GM23248 (cell line): ENCODE measurements around the gene SIRT1. TPM values are rescaled to one million over a fixed set of nuclear protein-coding genes. Genes with fewer than 3 reads are reported as not detected.

ENCODE experiments used
- DNase-seq: peaks from one replicate; pipeline ENCODE4 v3.0.0-alpha.2; 2015
- H2AFZ ChIP-seq: fragments of 200-600 bp; sonication (generic); 2 replicates; pipeline ENCODE4 v1.6.1; 2016; ENCODE audit warnings: antibody characterized with exemption
- H3F3A ChIP-seq: fragments of 200-600 bp; sonication (generic); 2 replicates; pipeline ENCODE4 v1.6.1; 2016; ENCODE audit warnings: mild to moderate bottlenecking, antibody characterized with exemption, mixed run types; ENCODE audit not compliant: insufficient read depth
- H3K27ac ChIP-seq: fragments of 200-600 bp; sonication (generic); 2 replicates; pipeline ENCODE4 v1.5.1; 2016; ENCODE audit warnings: mild to moderate bottlenecking
- H3K27me3 ChIP-seq: fragments of 200-600 bp; sonication (generic); replicated peaks from 2 replicates; pipeline ENCODE4 v1.6.1; 2016; ENCODE audit warnings: mild to moderate bottlenecking; ENCODE audit not compliant: insufficient read depth
- H3K36me3 ChIP-seq: fragments of 200-600 bp; sonication (generic); 2 replicates; pipeline ENCODE4 v1.6.1; 2016; ENCODE audit warnings: low read depth, mild to moderate bottlenecking
- H3K4me1 ChIP-seq: fragments of 200-600 bp; sonication (generic); 2 replicates; pipeline ENCODE4 v1.6.1; 2016; ENCODE audit warnings: mild to moderate bottlenecking; ENCODE audit not compliant: insufficient read depth
- H3K4me2 ChIP-seq: fragments of 200-600 bp; sonication (generic); one replicate; pipeline ENCODE4 v1.6.1; 2016; ENCODE audit warnings: mild to moderate bottlenecking; ENCODE audit not compliant: unreplicated experiment
- H3K4me3 ChIP-seq: fragments of 200-600 bp; sonication (generic); 2 replicates; pipeline ENCODE4 v1.5.1; 2016; ENCODE audit warnings: mild to moderate bottlenecking
- H3K79me2 ChIP-seq: fragments of 200-600 bp; sonication (generic); 2 replicates; pipeline ENCODE4 v1.6.1; 2016; ENCODE audit warnings: mild to moderate bottlenecking; ENCODE audit not compliant: insufficient read depth
- H3K9ac ChIP-seq: fragments of 200-600 bp; sonication (generic); 2 replicates; pipeline ENCODE4 v1.6.1; 2016; ENCODE audit warnings: mild to moderate bottlenecking
- H3K9me2 ChIP-seq: fragments of 200-600 bp; sonication (generic); 2 replicates; pipeline ENCODE4 v1.6.1; 2016; ENCODE audit warnings: mixed run types, mild to moderate bottlenecking, moderate library complexity; ENCODE audit not compliant: insufficient read depth
- H3K9me3 ChIP-seq: fragments of 200-600 bp; sonication (generic); one replicate; pipeline ENCODE4 v1.6.1; 2017; ENCODE audit warnings: low read depth
- H4K20me1 ChIP-seq: fragments of 200-600 bp; sonication (generic); 2 replicates; pipeline ENCODE4 v1.6.0; 2016; ENCODE audit not compliant: insufficient read depth
- EZH2 ChIP-seq: fragments of 200-600 bp; sonication (generic); IDR thresholded peaks from 2 replicates; pipeline ENCODE4 v1.6.1; 2018; ENCODE audit warnings: antibody characterized with exemption, mild to moderate bottlenecking; ENCODE audit not compliant: insufficient read depth, poor library complexity, severe bottlenecking
- EZH2phosphoT487 ChIP-seq: fragments of 200-600 bp; sonication (generic); IDR thresholded peaks from 2 replicates; pipeline ENCODE4 v1.6.1; 2018; ENCODE audit warnings: antibody characterized with exemption, moderate library complexity, mild to moderate bottlenecking, low read depth; ENCODE audit not compliant: insufficient read depth
- WGBS, 2 experiments: methylation state at CpG; one replicate each; pipeline ENCODE4 v1.1.6; 2015 to 2017; ENCODE audit warnings: low lambda C conversion rate in 2 of 2, low coverage in 1 of 2; ENCODE audit errors: missing lambda C conversion rate in 2 of 2; 5-methylcytosine and 5-hydroxymethylcytosine counted together
- in situ Hi-C: fragments of 300-500 bp; cut with MboI; formaldehyde crosslinking; loops from 2 replicates; pipeline ENCODE4 v1.15.0; 2020
- polyA plus RNA-seq: library from polyadenylated mRNA; unstranded; fragments of >200 nt; fragmentation: Nextera tagmentation; extraction: Ambion mirVana; gene quantifications from 2 replicates; pipeline ENCODE4 v1.2.1, GENCODE V29; 2016
- total RNA-seq: library from RNA; depleted of rRNA; stranded (reverse); fragments of >200 nt; shearing (Covaris generic); gene quantifications from 2 replicates; pipeline ENCODE4 v1.2.3, GENCODE V29; 2014

The SIRT1 gene
- total and polyA plus RNA-seq, 2 experiments from 2014 or later, result 9.4 to 14.6 TPM

DNA sequence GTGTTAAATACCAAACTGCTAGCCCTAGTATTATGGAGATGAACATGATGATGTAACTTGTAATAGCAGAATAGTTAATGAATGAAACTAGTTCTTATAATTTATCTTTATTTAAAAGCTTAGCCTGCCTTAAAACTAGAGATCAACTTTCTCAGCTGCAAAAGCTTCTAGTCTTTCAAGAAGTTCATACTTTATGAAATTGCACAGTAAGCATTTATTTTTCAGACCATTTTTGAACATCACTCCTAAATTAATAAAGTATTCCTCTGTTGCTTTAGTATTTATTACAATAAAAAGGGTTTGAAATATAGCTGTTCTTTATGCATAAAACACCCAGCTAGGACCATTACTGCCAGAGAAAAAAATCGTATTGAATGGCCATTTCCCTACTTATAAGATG lies 33.2 kb downstream of the SIRT1 start:
- Histone ChIP-seq H3K9ac (no peak overlapping the region), H3K36me3 (peaks cover 74% of the 10 kb centered on the region), H3K4me3 (no peak overlapping the region), H3F3A (peaks cover 95% of the 10 kb centered on the region), H3K79me2 (peaks cover 51% of the 10 kb centered on the region), H3K4me1 (peaks cover 20% of the 10 kb centered on the region), H4K20me1 (no peaks in the 10 kb centered on the region), H3K27ac (0 out of 2 replicates have a peak overlapping the region, but pooled peaks have one; percentile 7), H3K9me2 (no peaks in the 10 kb centered on the region), H3K9me3 (no peaks in the 10 kb centered on the region), H3K4me2 (no peak overlapping the region), H3K27me3 (no peaks in the 10 kb centered on the region), H2AFZ (no peak overlapping the region)
- 11 to 20% methylated on average over 1 of the region's 1 CpG for WGBS, 2 experiments
- DNase-seq, result no peak
- TF ChIP-seq EZH2phosphoT487 (no peak), EZH2 (no peak)
- in situ Hi-C loops, result no loop called here

DNA sequence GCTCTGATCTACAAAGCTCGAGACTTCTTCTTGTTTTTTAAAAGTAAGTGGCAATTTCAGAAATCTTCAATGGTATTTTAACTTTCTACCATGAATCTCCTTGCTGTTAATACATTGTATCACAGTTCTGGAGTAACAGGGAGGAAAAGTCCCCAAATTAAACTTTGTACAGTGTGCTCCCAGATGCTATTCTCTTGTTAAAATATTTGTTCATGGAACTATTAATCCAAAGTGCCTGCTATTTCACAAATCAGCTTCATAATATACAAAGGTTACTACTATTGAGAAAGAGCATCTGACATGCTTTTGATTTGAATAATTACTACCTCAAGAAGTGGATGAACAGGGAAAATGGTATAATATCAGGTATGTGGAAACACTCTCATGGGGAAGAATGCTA lies 36.6 kb downstream of the SIRT1 start:
- Histone ChIP-seq H3K79me2 (peaks cover 39% of the 10 kb centered on the region), H3F3A (peaks cover 98% of the 10 kb centered on the region), H3K27me3 (no peaks in the 10 kb centered on the region), H2AFZ (no peak overlapping the region), H3K9me3 (no peaks in the 10 kb centered on the region), H4K20me1 (no peaks in the 10 kb centered on the region), H3K4me3 (no peak overlapping the region), H3K9ac (no peak overlapping the region), H3K27ac (0 out of 2 replicates have a peak overlapping the region, but pooled peaks have one; percentile 11), H3K4me2 (no peak overlapping the region), H3K36me3 (peaks cover 85% of the 10 kb centered on the region), H3K9me2 (no peaks in the 10 kb centered on the region), H3K4me1 (peaks cover 48% of the 10 kb centered on the region)
- 60 to 68% methylated on average over 1 of the region's 1 CpG for WGBS, 2 experiments
- DNase-seq, result no peak
- in situ Hi-C loops, result no loop called here
- TF ChIP-seq EZH2phosphoT487, result no peak
- TF ChIP-seq EZH2, result no peak

DNA sequence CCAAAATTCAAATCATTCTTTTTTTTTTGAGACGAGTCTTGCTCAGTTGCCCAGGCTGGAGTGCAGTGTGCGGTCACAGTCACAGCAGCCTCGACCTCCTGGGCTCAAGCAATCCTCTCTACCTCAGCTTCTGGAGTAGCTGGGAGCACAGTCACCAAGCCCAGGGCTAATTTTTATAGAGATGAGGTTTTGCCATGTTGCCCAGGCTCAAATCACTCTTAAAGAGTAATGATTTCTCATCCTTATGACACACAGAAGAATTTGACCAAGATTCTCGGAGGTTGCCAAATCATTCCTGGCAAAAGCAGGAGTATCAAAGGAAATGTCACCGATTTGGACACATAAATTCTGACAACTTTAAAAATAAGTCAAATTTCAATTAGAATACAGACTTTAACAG lies 39.1 kb downstream of the SIRT1 start:
- Histone ChIP-seq H3K27ac (peak overlapping the region; percentile 75), H3K79me2 (peaks cover 44% of the 10 kb centered on the region)

GRCh38 chr10:67924136-67924535 lies 39.7 kb downstream of the SIRT1 start:
- H3K27ac ChIP-seq, result peak overlapping the region; percentile 75
- H3K9ac ChIP-seq, result no peak overlapping the region
- H3K4me3 ChIP-seq, result no peak overlapping the region
- no peak overlapping the region for H2AFZ ChIP-seq
- H3K4me1 ChIP-seq, result peaks cover 63% of the 10 kb centered on the region
- in situ Hi-C loops, result no loop called here
- H3K27me3 ChIP-seq, result no peaks in the 10 kb centered on the region
- H4K20me1 ChIP-seq, result 0 out of 2 replicates have a peak, but pooled peaks cover 3% of the 10 kb centered on the region
- no peaks in the 10 kb centered on the region for H3K9me2 ChIP-seq
- H3K79me2 ChIP-seq, result peaks cover 45% of the 10 kb centered on the region
- WGBS, 2 experiments, result 79 to 81% methylated on average over 3 of the region's 3 CpGs
- H3K36me3 ChIP-seq, result peaks cover 70% of the 10 kb centered on the region
- TF ChIP-seq EZH2phosphoT487 (no peak), EZH2 (no peak)
- peak overlapping the region; percentile 15 for H3K4me2 ChIP-seq
- DNase-seq, result no peak
- H3F3A ChIP-seq, result peaks cover 92% of the 10 kb centered on the region
- no peaks in the 10 kb centered on the region for H3K9me3 ChIP-seq

More for the DNA sequence above, 39.1 kb downstream of the SIRT1 start:
- WGBS, 2 experiments, result 19 to 28% methylated on average over 5 of the region's 5 CpGs
- Histone ChIP-seq H3K4me1 (peaks cover 63% of the 10 kb centered on the region), H3K4me2 (peak overlapping the region; percentile 15), H2AFZ (no peak overlapping the region), H3K9me2 (no peaks in the 10 kb centered on the region), H3K36me3 (peaks cover 72% of the 10 kb centered on the region), H4K20me1 (0 out of 2 replicates have a peak, but pooled peaks cover 3% of the 10 kb centered on the region), H3F3A (peaks cover 94% of the 10 kb centered on the region), H3K9ac (0 out of 2 replicates have a peak overlapping the region, but pooled peaks have one; percentile 5), H3K27me3 (no peaks in the 10 kb centered on the region), H3K9me3 (no peaks in the 10 kb centered on the region), H3K4me3 (no peak overlapping the region)
- in situ Hi-C loops, result no loop called here
- no peak for TF ChIP-seq EZH2phosphoT487
- no peak for TF ChIP-seq EZH2
- DNase-seq, result peak; percentile 89
